GM19035 (cell line): Measurements from ENCODE around the gene SRSF1.
"Not testable (repeated sequence)": the region's sequence is repeated elsewhere in the genome, so short reads cannot be mapped to it uniquely, and the experiment has no call there.

Experiments used
- ATAC-seq: cut with Tn5 transposase; IDR thresholded peaks from one replicate; pipeline ENCODE4 v1.9.1; 2021; ENCODE audit not compliant: unreplicated experiment

The SRSF1 gene

GRCh38 chr17:58006924-58007780, at the start of gene SRSF1:
SRSF1 (minus strand) TSS chr17:58007246; CDS start chr17:58007137, 109 bp downstream.
- ATAC-seq = peak; percentile 87

DNA sequence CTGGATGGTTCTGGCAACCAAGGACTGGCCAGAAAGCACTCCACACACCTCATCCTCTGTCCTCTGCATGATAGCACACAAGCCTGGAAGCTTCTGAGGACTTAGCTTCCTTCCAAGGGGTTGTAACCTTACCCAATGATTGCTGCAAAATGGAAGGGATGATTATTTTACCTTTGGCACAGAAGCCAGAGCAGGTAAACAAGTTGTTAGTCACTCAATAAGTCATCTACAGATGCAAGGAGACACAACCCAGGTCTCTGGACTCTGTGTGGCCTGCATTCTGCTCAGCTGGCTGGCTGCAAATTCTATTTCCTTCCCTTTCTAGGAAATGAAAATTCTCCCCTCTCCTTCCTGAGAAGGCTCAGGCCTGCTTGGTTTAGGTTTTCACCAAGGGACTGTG, 49.4 kb upstream of the SRSF1 start:
- no peak for ATAC-seq

- no peak for ATAC-seq
Observed at GRCh38 chr17:58054641-58055040, 47.6 kb upstream of the SRSF1 start.

- ATAC-seq = no peak
Observed at GRCh38 chr17:58052945-58053715, 46.1 kb upstream of the SRSF1 start.

DNA sequence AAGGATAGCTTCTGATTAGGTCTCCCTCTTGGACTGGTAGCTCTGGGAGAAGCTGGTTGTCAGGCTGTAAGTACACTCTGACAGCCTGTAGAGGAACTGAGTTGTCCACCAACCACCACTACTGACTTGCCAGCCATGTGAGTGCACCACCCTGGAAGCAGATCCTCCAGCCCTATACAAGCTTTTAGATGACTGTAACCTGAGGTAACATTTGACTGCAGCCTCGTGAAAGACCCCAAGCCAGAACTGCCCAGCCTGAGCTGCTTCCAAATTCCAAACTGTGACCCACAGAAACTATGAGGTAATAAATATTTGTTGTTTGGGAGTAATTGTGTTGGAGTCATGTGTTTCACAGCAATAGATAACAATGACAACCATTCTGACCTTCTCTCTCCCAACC, 45.4 kb upstream of the SRSF1 start:
- ATAC-seq = no peak

DNA sequence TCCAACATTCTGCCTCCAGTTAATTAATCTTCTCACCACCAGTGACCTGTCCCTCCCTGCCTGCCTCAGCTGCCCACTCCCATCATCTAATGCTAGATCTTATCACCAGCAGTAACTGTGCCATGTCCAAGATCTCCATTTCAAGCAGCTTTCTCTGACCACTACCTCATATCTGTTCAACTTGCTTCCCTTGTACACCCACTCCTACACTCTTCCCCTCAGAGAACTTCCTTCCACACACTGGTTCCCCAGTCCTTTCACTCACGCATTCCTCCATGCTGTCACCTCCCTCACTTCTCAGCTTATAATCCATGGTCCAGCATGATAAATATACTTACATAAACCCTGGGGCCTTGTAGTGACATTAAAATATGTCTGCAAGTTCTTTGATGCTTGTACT, 44.4 kb upstream of the SRSF1 start:
- no peak for ATAC-seq

- ATAC-seq = no peak
Observed at GRCh38 chr17:58050966-58051365, 43.9 kb upstream of the SRSF1 start.

DNA sequence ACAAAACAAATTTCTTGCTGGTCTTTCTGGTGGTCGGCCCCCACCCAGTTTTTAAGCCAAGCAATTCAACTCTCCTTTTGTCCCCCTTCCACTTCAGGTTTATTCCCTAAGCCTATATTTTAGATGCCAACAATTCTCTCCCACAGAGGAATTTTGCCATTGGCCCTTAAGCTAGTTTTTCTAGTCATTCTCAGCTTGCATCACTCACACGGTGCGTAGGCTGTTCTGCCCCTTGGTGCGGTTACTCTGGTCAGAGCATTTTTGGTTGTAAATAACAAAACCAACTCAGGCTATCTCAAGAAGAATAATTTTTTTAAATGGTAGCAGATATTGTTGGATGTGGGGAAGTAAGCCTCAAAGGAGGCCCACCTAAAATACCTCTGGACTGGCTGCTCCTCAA, 42.5 kb upstream of the SRSF1 start:
- no peak for ATAC-seq

- ATAC-seq = no peak
Observed at GRCh38 chr17:58047376-58048150, 40.5 kb upstream of the SRSF1 start.

GRCh38 chr17:58046239-58047094, 39.4 kb upstream of the SRSF1 start:
- ATAC-seq = no peak

DNA sequence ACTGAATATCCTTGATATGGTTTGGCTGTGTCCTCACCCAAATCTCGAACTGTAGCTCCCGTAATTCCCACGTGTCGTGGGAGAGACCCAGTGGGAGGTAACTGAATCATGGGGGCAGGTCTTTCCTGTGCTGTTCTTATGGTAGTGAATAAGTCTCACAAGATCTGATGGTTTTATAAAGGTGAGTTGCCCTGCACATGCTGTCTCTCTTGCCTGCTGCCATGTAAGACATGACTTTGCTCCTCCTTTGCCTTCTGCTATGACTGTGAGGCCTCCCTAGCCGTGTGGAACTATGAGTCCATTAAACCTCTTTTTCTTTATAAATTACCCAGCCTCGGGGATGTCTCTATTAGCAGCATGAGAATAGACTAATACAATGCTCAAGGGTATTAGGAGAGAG, 37.2 kb upstream of the SRSF1 start:
- ATAC-seq = not testable (repeated sequence)

GRCh38 chr17:58043221-58044181, 36.5 kb upstream of the SRSF1 start:
- ATAC-seq = no peak

DNA sequence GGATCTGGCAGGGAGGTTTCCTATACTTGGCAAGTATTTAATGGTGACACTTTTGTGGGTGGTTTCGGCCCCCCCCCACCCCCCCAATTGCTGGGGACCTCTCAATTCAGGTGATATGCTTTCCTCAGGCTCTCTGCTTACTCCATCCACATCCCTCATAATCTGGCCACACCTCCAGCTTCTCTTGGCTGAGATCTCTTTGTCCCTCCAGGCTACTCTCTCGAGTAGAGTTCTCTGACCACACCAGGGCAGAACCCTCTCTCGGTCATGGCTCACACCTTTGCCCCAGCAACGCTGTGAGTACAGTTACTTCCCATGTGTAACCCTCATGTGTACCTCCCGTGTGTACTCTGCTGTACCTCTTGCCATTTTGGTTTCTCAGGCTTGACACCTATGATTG, 34.1 kb upstream of the SRSF1 start:
- ATAC-seq = no peak

DNA sequence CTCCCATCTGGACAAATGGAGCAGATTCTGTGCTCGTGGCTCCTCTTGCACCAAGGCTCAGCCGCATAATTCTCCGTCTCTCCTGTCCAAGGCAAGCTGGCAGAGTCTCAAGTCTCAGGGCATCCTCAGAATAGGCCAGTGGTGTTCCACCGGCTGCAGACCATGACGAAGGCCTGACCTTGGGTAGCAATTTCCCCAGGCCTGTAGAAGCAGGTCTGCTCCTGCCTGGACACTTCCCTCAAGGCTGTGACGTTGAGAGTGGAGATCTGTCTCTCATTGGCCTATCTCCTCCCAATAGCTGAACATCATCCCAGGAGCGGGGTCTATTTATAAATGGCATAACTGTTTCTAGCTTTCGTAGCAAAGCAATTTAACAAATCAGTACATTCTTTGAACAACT, 33.3 kb upstream of the SRSF1 start:
- no peak for ATAC-seq

DNA sequence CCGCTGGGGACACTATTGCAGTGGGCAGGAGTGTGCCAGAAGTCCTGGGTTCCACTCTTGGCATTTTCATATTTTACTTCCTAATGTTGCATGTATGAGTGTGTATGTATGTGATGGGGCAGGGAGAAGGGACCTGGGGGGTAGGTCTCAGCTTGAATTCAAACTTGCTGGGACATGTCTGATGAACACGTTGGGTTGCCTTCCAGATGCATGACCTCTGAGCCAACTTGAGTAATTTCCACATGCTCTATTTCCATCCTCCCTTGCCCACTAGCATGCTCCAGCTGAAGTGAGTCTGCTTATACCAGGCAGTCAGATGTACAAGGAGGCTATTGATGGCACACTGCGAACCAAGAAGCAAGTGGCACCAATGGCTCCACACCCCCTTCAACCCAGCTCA, 32.9 kb upstream of the SRSF1 start:
- ATAC-seq = no peak

GRCh38 chr17:58032691-58033415, 25.8 kb upstream of the SRSF1 start:
- no peak for ATAC-seq

GRCh38 chr17:58028578-58028977, 21.5 kb upstream of the SRSF1 start:
- ATAC-seq = no peak

DNA sequence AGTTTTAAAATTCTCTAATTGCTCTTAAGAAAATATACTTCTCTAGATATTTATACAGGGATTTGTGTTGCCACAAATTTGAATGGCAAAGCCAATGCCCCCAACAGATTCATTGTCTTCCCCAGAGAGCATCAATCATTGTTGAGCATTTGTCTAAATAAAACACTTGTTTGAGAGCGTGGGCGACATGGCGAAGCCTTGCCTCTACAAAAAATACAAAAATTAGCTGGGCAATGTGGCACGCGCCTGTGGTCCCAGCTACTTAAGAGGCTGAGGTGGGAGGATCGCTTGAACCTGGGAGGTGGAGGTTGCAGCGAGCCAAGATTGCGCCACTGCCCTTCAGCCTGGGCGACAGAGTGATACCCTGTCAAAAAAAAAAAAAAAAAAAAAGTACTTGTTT, 13.4 kb upstream of the SRSF1 start:
- ATAC-seq = no peak

DNA sequence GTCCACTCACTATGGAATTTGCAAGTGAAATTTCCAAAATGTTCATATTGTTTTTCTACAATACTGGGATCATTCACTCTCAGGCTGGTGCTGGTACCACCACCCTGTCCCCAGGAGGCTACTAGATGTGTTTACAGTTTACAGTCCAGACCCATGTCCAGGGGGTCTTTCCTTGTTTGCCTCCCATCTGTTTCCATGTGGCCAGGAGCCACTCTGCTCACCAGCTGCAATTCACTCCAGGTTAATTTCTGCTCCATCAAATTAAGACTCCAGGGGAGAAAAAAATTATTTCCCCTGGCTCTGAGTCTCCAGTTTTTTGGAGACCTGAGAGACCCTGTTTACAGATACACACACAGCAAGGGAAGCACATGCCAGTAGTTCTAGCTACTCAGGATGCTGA, 12.5 kb upstream of the SRSF1 start:
- no peak for ATAC-seq
